ENCODE measurements around the gene PHF8.

The PHF8 gene

DNA sequence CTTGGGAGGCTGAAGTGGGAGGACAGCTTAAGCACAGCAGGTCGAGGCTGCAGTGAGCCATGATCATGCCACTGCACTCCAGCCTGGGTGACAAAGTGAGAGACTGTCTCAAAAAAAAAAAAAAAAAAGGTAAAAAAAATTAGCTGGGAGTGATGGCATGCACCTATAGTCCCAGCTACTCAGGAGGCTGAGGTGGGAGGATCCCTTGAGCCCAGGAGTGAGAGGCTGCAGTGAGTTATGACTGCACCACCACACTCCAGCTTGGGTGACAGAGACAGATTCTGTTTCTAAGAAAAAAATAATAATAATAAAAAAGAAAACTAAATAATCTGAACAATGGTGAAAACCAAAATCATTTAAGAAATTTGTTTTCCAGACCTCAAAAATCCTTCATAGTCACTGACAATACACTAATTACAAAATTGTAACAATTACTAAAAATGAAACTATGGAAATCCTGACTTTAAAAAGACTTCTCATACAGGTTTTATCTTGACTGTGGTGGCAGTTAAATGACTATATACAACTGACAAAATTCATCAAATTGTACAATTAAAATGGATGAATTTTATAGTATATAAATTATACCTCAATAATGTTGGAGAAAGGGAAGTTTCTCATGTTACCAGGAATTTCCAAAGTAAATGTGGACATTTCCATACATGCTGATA is 31.3 kb downstream of the PHF8 start:
- no peak for DNase-seq

DNA sequence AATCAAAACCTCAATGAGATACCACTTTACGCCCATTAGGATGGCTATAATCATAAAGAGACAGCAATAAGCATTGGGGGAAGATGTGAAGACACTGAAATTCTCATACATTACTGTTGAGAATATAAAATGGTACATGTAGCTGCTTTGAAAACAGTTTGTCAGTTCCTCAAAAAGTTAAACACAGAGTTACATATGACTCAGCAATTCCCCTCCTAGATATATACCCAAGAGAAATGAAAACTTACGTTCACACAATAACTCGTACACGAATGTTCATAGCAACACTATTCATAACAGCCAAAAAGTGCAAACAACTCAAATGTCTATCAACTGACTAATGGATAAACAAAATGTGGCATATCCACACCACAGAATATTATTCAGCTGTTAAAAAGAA is 36.6 kb downstream of the PHF8 start:
- no peak for DNase-seq

DNA sequence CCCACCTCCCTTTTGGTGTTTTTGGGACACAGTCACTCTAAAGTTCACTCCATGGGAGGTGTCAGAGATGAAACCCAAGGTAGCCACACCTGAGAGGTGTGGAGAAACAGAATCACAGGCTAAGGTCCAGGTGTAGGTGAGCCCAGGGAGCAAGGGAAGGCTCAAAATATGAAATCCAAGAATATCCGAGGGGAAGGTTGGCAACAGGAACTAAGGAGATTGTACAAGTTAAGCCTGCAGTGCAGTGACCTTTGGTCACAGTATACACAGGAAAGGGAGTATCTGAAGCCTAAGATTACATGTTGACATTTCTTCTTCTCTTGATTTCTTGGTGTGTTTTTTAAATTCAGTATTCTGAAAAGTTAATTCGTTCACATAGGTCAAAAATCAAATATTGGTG is 46.5 kb downstream of the PHF8 start:
- DNase-seq: no peak

DNA sequence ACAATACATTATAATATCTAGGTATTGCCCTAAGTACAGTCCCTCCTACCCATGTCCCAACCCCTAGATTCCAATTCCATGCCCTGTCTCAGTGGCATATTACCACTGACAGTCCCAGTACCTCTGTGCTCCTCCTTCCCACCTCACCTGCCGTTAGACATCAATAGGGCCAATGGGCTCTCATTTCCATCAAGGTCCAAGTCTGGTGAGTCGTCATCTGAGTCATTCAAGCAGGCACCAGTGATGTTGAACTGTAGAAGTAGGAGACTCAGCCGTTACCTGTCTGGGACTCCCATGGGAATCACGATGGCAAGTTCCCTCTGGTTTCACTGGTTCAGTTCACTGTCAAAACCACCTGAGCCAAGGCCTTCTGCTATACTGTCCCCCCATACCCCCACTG is 51.7 kb downstream of the PHF8 start:
- no peak for DNase-seq

DNA sequence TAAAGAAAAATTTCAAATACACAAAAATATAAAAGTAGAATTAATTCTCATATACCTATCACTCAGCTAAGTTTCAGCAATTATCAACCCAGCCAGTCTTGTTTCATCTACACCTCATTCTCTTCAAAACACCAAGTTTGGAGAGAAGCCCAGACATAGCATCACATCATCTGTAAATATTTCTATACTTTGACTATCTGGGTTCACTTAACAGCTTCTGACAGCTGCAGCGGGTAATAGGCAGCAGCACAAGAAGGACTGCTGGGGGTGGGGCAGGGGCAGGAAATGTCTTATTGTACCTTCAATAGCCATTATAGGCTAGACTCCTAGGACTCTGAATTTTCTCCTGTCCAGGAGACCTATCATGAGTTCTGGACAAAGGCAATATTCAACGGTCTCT is 54.1 kb downstream of the PHF8 start:
- DNase-seq: no peak

DNA sequence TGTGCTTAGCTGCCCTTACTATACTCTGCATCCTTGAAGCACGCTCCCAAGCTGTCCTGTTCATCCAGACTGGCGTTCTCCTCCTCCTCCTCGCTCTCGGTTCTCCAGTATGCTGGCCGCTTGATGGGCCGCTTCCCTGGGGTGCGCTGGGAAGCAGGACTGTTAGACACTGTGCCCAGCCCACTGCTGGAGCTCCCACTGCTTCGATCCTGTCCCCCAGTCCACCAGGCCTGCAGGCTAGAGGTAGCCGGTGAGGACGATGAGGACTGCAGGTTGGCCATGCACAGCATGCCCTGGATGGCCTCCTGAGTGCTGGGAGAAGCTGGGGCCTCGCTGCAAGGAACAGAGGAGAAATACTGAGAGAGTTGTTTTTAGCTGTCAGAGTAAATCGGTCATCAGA is 59.4 kb downstream of the PHF8 start:
- no peak for DNase-seq

DNA sequence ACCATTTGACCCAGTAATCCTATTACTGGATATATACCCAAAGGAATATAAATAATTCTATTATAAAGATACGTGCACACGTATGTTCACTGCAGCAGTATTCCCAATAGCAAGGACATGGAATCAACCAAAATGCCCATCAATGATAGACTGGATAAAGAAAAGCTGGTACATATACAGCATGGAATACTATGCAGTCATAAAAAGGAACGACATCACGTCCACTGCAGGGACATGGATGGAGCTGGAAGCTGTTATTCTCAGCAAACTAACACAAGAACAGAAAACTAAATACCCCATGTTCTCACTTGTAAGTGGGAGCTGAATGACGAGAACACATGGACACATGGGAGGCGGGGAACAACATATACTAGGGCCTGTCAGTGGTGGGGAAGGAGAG is 69.7 kb downstream of the PHF8 start:
- no peak for DNase-seq

DNA sequence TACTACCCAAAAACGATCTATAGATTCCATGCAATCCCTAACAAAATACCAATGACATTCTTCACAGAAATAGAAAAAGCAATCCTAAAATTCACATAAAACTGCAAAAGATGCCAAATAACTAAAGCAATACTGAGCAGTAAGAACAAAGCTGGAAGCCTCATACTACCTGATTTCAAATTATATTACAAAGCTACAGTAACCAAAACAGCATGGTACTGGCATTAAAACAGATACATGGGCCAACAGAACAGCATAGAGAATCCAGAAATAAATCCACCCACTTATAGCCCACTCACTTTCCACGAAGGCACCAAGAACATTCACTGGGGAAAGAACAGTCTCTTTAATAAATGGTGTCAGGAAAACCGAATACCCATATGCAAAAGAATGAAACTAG is 74.7 kb downstream of the PHF8 start:
- no peak for DNase-seq

DNA sequence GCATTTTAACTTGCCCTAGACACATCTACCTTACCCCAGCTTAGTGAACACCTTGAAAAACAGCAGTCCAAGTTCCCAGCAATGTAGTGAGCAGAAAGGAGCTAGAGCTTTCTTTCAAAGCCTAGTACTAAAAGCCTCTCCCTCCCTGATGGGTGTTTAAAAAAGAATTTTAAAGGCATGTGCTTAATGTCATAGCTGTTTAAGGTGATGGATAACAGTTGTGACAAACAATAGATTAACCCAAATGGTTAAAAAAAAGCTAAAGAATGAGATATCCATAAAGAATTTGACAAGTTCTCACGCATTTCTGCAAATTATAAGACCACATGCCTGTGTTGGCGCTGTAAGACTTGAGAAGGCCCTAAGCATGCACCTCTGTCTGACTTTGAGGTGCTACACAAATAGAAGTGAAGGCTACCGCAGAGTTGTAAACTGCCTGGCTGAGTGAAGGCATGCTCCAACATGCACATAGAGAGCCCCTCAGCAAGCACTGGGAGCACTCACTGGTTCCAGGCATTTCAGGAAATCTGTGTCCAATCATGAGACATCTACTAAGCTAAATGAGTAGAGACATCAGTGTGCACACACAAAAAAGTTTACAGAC is 94.0 kb downstream of the PHF8 start:
- DNase-seq: no peak

DNA sequence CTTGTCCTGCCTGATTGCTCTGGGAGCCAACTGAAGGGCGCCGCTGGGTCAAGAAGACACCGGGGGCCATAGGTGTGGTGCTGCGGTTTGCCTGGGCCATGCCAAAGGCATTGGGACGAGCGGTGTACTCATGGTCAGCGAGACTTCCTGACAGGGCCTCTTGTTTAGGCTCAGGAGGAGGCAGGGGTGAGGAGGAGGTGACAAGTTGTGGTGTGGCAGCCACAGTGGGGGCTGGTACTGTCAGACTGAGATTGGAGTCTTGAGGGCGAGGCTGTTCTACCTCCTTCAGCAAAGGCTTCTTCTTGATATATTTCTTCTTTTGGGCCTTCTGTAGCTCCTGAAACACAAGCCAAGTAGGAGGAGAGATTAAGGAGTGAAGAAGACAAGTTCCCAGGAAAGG is 104.1 kb downstream of the PHF8 start:
- no peak for DNase-seq

DNA sequence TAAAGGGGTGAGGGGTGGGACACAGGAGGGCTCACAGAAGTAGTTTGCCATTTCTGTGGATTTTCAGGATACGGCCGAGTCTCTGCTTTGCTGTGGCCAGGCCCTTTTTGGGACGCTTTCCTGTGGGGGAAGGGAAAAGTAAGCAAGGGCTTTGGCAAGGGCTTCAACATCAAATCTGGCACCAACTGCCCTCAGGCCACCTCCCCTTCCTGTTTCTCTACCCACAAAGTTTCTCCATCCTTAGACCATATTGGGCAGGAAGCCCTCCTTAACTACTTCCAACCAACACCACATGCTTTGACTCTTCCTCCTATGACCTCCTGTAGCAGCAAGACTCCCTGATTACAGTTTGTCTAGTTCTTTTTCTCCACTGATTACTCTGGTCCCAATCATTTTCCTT is 105.1 kb downstream of the PHF8 start:
- DNase-seq: no peak

DNA sequence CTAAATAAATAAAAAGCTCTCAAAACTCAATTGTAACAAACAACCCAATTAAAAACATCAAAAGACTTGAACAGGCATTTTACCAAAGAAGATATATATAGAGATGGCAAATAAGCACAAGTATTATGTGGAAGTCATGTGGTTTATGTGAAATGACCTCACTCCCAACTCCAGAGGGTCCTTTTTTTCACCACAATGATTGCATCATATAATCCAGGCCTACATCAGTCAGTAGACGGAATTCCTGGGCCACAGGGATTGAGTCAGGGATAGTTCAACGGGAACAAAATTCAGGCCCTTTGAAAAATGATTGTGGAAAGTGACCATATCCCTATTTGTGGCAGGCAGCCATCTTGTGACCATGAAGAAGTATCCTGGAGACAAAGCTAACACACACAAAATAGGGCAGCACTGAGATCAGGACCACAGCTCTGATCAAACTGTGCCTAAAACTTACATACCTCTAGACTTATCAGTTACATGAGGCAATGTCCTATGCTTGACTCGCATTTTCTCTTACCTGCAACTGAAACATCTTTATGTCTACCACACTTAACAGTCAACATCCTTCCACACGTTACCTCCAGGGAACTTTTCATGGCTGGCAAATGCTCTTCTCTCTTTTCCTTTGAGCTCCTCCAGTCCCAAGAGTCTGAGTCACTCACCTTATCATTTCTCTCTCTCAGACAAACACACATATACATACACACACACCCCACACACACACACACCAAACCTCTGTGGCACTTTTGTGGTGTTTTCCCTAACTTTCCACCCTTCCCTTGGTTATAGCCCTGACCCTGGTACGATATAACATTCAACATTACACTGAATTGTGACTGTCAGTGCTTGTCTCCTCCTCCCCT is 113.5 kb downstream of the PHF8 start:
- DNase-seq: no peak

DNA sequence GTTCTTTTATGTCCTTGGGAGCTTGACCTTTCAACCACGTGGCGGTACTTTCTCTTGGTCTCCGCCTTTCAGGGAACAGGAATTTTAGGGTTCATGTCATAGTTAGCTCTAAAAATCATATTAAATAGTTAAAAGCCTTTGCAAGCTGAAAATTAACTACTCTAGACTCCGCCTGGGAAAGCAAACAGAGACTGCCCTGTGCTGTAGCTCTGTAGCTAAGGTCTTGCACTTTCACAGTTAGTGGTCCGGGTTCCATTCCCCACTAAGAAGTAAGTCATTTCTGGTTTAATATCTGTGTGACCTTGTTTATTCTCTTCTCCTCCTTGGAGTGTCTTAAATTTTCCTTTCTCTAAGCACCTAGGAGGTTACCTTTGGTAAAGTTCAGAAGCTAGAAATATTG is 118.2 kb downstream of the PHF8 start:
- DNase-seq: no peak

DNA sequence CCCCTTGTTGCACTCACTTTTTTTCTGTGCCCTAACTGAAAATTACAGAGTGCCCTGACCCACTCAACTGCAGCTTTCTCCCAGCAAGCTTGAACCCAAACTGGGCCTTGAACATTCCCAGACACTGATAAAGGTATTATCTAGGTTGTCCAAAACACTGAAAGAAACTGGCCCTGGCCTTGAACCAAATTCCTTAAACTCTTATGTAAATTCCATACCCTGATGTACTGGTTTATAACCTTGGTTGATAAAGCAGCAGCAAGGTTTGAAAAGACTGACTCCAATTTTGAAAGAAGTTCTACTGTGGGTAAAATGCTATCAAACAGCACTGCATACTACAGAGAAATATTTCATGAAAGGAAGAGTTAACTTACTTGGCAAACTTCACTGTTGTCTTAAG is 125.6 kb downstream of the PHF8 start:
- no peak for DNase-seq

DNA sequence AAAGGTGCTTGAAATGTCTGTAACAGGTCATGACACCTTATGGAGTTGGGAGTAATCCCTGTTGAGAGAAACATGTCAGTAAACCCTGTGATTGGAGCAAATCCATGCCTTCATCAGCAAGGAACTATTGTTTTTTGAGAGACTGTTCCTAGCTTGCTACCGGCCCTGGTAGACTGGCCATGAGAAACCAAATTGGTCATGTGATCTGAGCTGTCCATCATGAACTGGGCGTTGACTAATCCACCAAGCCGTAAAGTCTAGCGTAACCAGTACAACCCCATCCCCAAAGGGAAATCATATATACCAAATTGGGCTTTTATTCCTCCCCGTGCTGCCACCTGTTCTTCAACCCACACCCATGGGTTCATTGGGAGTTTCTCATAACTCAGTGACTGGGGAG is 143.7 kb downstream of the PHF8 start:
- DNase-seq: no peak

DNA sequence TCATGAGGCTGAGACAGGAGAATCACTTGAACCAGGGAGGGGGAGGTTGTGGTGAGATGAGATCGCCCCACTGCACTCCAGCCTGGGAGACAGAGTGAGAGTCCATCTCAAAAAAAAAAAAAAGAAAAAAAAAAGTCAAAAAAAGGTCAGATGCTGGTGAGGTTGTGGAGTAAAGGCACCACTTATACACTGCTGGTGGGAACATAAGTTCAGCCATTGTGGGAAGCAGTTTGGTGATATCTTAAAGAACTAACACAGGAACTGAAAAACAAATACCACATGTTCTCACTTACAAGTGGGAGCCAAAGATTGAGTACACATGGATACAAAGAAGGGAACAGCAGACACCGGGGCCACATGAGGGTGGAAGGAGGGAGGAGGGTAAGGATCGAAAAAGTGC is 149.0 kb downstream of the PHF8 start:
- DNase-seq: no peak

Data from retina (tissue), 1 donor.